ENCODE data around the gene ING1.

- TF ChIP-seq CTCF (IDR thresholded peaks at IDR 0.05), result no peak
- TF ChIP-seq HDAC2 (IDR thresholded peaks at IDR 0.05), result no peak
- TF ChIP-seq RCOR1 (IDR thresholded peaks at IDR 0.05; ENCODE audit: low read depth, low read length), result no peak
- no peak for TF ChIP-seq HOXA7 (CRISPR knock-in tag; IDR thresholded peaks at IDR 0.05)
- TF ChIP-seq RFX5 (IDR thresholded peaks at IDR 0.05), result no peak
- TF ChIP-seq MYC (IDR thresholded peaks at IDR 0.05; ENCODE audit: borderline replicate concordance, low read length), result no peak
These were observed 1.4 kb downstream of the ING1 start for GRCh38 chr13:110714797-110715394.
